RWPE2 (cell line): ENCODE measurements around the gene FAM107B.
A peak's percentile ranks its signal among the peaks of the same experiment; 100 is the strongest.

Experiments used
- ATAC-seq: fragments of 200-7000 bp; cut with Tn5 transposase; 3 replicates; pipeline ENCODE4 v1.9.1; 2021; ENCODE audit warnings: low read depth
- DNase-seq: peaks from one replicate; pipeline ENCODE4 v3.0.0-alpha.2; 2020; ENCODE audit warnings: low spot score
- H3K27ac ChIP-seq: fragments of 450-650 bp; 2 replicates; pipeline ENCODE4 v1.5.1; 2017; ENCODE audit warnings: mild to moderate bottlenecking; ENCODE audit not compliant: poor library complexity, severe bottlenecking
- H3K27me3 ChIP-seq: fragments of 250-450 bp; sonication (Bioruptor Pico); 2 replicates; pipeline ENCODE4 v1.5.1; 2021; ENCODE audit warnings: mild to moderate bottlenecking, moderate library complexity; ENCODE audit not compliant: insufficient read depth, poor library complexity, severe bottlenecking
- H3K36me3 ChIP-seq: fragments of 250-450 bp; sonication (Bioruptor Pico); 2 replicates; pipeline ENCODE4 v1.5.1; 2020; ENCODE audit warnings: low read depth, mild to moderate bottlenecking, moderate library complexity
- H3K4me1 ChIP-seq: fragments of 250-450 bp; sonication (Bioruptor Pico); 2 replicates; pipeline ENCODE4 v1.5.1; 2021; ENCODE audit warnings: mild to moderate bottlenecking, moderate library complexity; ENCODE audit not compliant: insufficient read depth, poor library complexity, severe bottlenecking
- H3K4me3 ChIP-seq: fragments of 250-450 bp; sonication (Bioruptor Pico); 2 replicates; pipeline ENCODE4 v1.5.1; 2021; ENCODE audit warnings: mild to moderate bottlenecking, moderate library complexity; ENCODE audit not compliant: severe bottlenecking
- H3K9me3 ChIP-seq: fragments of 250-450 bp; sonication (Bioruptor Pico); 2 replicates; pipeline ENCODE4 v1.5.1; 2021; ENCODE audit warnings: mild to moderate bottlenecking, moderate library complexity; ENCODE audit not compliant: severe bottlenecking
- TF ChIP-seq, protein P1 (sequence below): fragments of 450-650 bp; IDR thresholded peaks from one replicate; pipeline ENCODE4 v1.5.1; 2017; ENCODE audit warnings: mild to moderate bottlenecking, moderate library complexity; ENCODE audit not compliant: poor library complexity, severe bottlenecking

FAM107B gene

DNA sequence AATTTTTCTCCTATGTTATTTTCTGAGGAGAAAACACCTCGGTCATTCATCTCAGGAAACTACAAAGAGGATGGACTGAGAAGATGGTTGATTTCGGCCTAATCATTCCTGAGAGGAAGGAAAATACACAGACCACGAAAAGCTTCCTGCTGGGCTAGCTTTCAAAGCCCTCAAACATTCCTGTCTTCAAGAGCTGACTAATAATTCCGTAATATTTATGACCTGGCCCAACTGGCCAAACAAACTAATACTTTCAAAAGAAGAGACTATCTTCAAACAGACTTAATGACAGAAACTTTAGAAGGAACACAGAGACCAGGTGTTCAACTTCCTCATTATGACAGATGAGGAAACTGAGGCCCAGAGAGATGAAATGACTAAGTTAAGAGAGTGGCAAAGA is 228.9 kb downstream of the FAM107B start:
- Histone ChIP-seq H3K4me1 (peaks cover 10% of the 10 kb centered on the region), H3K9me3 (no peaks in the 10 kb centered on the region), H3K27me3 (no peaks in the 10 kb centered on the region), H3K27ac (peak overlapping the region; percentile 38), H3K4me3 (no peak overlapping the region), H3K36me3 (no peaks in the 10 kb centered on the region)
- DNase-seq, result no peak
- TF ChIP-seq, protein P1, sequence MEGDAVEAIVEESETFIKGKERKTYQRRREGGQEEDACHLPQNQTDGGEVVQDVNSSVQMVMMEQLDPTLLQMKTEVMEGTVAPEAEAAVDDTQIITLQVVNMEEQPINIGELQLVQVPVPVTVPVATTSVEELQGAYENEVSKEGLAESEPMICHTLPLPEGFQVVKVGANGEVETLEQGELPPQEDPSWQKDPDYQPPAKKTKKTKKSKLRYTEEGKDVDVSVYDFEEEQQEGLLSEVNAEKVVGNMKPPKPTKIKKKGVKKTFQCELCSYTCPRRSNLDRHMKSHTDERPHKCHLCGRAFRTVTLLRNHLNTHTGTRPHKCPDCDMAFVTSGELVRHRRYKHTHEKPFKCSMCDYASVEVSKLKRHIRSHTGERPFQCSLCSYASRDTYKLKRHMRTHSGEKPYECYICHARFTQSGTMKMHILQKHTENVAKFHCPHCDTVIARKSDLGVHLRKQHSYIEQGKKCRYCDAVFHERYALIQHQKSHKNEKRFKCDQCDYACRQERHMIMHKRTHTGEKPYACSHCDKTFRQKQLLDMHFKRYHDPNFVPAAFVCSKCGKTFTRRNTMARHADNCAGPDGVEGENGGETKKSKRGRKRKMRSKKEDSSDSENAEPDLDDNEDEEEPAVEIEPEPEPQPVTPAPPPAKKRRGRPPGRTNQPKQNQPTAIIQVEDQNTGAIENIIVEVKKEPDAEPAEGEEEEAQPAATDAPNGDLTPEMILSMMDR, result no peak
- ATAC-seq, result peak; percentile 87

DNA sequence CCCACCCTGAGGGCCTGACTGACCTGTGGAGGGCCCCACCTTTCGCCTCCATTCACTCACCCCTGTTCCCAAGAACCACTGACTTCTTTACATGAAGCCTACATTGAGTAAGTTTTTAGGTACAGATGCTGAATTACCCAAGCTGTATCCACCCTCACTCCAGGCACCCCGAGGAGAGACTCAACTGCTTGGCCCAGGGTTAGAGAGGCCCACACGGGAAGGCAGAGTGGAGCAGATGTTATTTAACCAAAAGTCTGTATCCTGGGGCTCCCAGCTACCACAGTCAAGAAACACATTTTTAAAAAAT is 230.8 kb downstream of the FAM107B start:
- no peaks in the 10 kb centered on the region for H3K36me3 ChIP-seq
- H3K4me1 ChIP-seq, result peaks cover 10% of the 10 kb centered on the region
- DNase-seq, result no peak
- no peak overlapping the region for H3K4me3 ChIP-seq
- H3K27ac ChIP-seq, result no peak overlapping the region
- no peak for ATAC-seq
- no peaks in the 10 kb centered on the region for H3K9me3 ChIP-seq
- TF ChIP-seq, protein P1, result no peak
- H3K27me3 ChIP-seq, result no peaks in the 10 kb centered on the region

DNA sequence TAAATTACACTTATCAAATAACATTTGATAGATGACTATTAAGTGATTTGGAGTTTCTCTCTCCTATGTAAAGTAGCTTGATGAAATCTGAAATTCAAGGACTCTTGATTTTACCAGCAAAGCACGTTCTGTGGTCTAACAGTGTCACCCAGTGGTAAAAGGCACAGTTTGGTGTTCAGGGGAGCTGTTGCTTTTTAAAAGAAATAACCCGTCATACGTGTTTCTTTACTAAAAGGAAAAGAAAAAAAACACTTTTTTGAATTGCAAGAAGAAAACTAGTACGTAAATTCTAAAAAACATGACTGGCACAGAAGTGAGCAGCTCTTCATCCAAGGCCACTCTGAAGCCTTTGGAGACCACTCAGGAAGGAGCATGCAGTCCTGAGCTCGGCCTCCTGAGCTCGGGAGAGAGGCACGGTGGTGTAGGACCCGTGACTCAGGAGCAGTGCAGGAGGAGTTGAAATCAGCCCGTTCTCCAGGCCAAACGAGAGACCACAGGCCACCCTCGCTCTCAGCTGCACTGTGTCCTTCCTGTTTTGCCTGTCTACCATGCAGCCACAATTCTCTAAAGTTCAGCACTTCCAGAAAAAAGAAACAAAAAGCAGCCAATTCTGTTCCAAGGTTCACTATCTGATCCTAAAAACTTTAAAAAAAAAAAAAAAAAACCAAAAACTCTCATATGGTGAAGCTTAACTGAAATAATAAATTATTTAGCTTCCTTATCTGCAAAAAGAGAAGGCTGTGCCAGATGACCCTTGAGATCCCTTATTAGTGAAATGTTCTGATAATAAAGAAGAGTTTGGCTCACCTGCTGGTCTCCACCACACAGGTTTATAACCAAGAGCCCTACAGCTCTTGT is 231.4 kb downstream of the FAM107B start:
- peaks cover 10% of the 10 kb centered on the region for H3K4me1 ChIP-seq
- no peak overlapping the region for H3K4me3 ChIP-seq
- DNase-seq (no peak), ATAC-seq (no peak)
- TF ChIP-seq, protein P1, result peak; percentile 33
- no peaks in the 10 kb centered on the region for H3K36me3 ChIP-seq
- no peaks in the 10 kb centered on the region for H3K9me3 ChIP-seq
- no peaks in the 10 kb centered on the region for H3K27me3 ChIP-seq
- no peak overlapping the region for H3K27ac ChIP-seq

DNA sequence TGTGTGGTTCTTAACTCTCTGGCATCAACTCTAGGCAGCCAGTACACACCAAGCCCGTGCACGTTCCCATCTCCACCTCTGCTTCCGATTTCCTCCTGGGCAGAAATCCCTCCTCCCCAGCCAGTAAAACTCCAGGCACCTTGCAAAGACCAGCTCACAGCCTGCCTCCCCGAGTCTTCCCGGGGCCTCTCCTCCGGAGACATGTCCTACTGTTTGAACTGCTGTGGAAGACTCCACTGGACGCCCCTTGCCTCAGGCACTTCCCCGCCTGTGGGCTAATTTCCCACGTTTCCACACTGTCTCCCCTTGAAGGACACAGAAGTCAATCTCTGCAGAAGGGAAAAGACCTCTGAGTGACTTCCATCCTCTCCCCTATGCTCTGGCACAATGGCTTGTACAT is 233.3 kb downstream of the FAM107B start:
- DNase-seq, result no peak
- Histone ChIP-seq H3K9me3 (no peaks in the 10 kb centered on the region), H3K36me3 (no peaks in the 10 kb centered on the region), H3K27ac (no peak overlapping the region), H3K4me3 (no peak overlapping the region), H3K27me3 (no peaks in the 10 kb centered on the region), H3K4me1 (peaks cover 10% of the 10 kb centered on the region)
- ATAC-seq, result no peak
- TF ChIP-seq, protein P1, result no peak

DNA sequence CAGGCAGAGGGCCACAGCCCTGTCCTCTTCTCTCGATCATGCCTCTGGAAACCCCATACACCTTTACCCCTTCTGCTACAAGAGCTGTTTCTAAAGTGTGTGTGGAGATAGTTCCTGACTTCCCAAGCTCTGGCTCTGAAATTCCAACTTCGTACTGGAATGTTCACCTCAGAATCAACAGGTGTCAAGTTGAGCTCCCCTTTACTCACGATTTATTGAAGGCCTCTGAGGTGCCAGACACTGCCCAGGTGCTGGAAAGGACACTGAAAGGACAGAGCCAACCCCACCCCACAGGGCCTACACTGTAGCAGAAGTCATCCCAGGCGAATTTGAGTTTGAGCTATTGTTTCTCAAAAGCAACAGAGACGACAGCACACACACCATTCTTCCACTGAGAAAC is 234.1 kb downstream of the FAM107B start:
- H3K36me3 ChIP-seq, result no peaks in the 10 kb centered on the region
- H3K27ac ChIP-seq, result no peak overlapping the region
- DNase-seq (no peak), ATAC-seq (no peak)
- no peaks in the 10 kb centered on the region for H3K27me3 ChIP-seq
- peaks cover 4% of the 10 kb centered on the region for H3K4me1 ChIP-seq
- TF ChIP-seq, protein P1, result no peak
- H3K9me3 ChIP-seq, result no peaks in the 10 kb centered on the region
- no peak overlapping the region for H3K4me3 ChIP-seq
